H1 (cell line): ENCODE results near the gene RANBP3L. TPM values are rescaled to one million over a fixed set of nuclear protein-coding genes. Genes with fewer than 3 reads are reported as not detected.

Source experiments
- CTCF ChIA-PET: fragments of 300-600 bp; sonication (Branson Sonifier 250); formaldehyde crosslinking; loops from one replicate; lab custom pipeline; 2021; ENCODE audit not compliant: partially characterized antibody; lab: Charles Lee
- POLR2A ChIA-PET: fragments of 300-600 bp; sonication (Branson Sonifier 250); formaldehyde crosslinking; loops from one replicate; lab custom pipeline; 2021; ENCODE audit warnings: inconsistent platforms; ENCODE audit not compliant: partially characterized antibody; lab: Charles Lee
- DNase-seq, 2 experiments: peaks; one replicate each; pipeline versions ENCODE4 v3.0.0 to v3.0.0-alpha.2; 2010 to 2022; ENCODE audit warnings: low spot score in 2 of 2, low read depth in 1 of 2, mixed read lengths in 1 of 2
- FAIRE-seq: peaks from 2 replicates; lab custom pipeline; 2011; peaks lifted over from hg19 to GRCh38; lab: Jason Lieb, UNC
- H2AFZ ChIP-seq: 2 replicates; pipeline ENCODE4 v1.8.1; 2012; ENCODE audit warnings: low read length, inconsistent platforms
- H2AK5ac ChIP-seq: 2 replicates; pipeline ENCODE4 v1.6.1; 2013; ENCODE audit warnings: low read depth, low read length
- H2BK120ac ChIP-seq: replicated peaks from 2 replicates; pipeline ENCODE3; 2013; ENCODE audit warnings: low read depth, low read length, inconsistent platforms
- H2BK12ac ChIP-seq: 2 replicates; pipeline ENCODE4 v1.6.1; 2013; ENCODE audit warnings: low read depth, low read length
- H2BK15ac ChIP-seq: 2 replicates; pipeline ENCODE4 v1.6.1; 2013; ENCODE audit warnings: low read length
- H2BK20ac ChIP-seq: 2 replicates; pipeline ENCODE4 v1.6.1; 2013; ENCODE audit warnings: low read length
- H2BK5ac ChIP-seq: 2 replicates; pipeline ENCODE4 v1.6.1; 2013; ENCODE audit warnings: low read depth, low read length
- H3K14ac ChIP-seq: 2 replicates; pipeline ENCODE4 v1.6.1; 2013; ENCODE audit warnings: inconsistent platforms; ENCODE audit not compliant: insufficient read length
- H3K18ac ChIP-seq: 2 replicates; pipeline ENCODE4 v1.6.1; 2013; ENCODE audit warnings: low read length; ENCODE audit errors: extremely low read depth
- H3K23ac ChIP-seq: 2 replicates; pipeline ENCODE4 v1.6.1; 2013; ENCODE audit warnings: inconsistent platforms; ENCODE audit not compliant: insufficient read length
- H3K23me2 ChIP-seq: 2 replicates; pipeline ENCODE4 v1.6.1; 2013; ENCODE audit warnings: low read depth, low read length
- H3K27ac ChIP-seq: 2 replicates; pipeline ENCODE4 v1.6.1; 2011; ENCODE audit warnings: low read depth, low read length, inconsistent platforms
- H3K27me3 ChIP-seq, 4 experiments: replicated peaks in 1 of 4; 1 replicate in 1 of 4; 2 replicates in 3 of 4; pipeline versions ENCODE4 v1.6.1 to v1.8.1; 2011 to 2013; ENCODE audit warnings: low read length in 3 of 4, mild to moderate bottlenecking in 3 of 4, inconsistent platforms in 2 of 4, mixed read lengths in 2 of 4, moderate library complexity in 1 of 4; ENCODE audit not compliant: control insufficient read depth in 3 of 4, insufficient read depth in 3 of 4; ENCODE audit errors: extremely low read depth in 1 of 4
- H3K36me3 ChIP-seq, 4 experiments: 2 replicates each; pipeline versions ENCODE4 v1.6.1 to v1.8.1; 2011 to 2013; ENCODE audit warnings: mild to moderate bottlenecking in 4 of 4, low read length in 3 of 4, moderate library complexity in 2 of 4, control low read depth in 1 of 4, inconsistent platforms in 1 of 4; ENCODE audit not compliant: insufficient read depth in 4 of 4, control insufficient read depth in 2 of 4
- H3K4ac ChIP-seq: replicated peaks from 2 replicates; pipeline ENCODE3; 2013; ENCODE audit warnings: low read length, low read depth, mixed read lengths, inconsistent platforms; ENCODE audit not compliant: insufficient read length
- H3K4me1 ChIP-seq, 4 experiments: replicated peaks in 1 of 4; 1 replicate in 1 of 4; 2 replicates in 3 of 4; pipeline versions ENCODE4 v1.6.1 to v1.8.1; 2011 to 2013; ENCODE audit warnings: low read length in 3 of 4, inconsistent platforms in 2 of 4, mixed read lengths in 1 of 4; ENCODE audit not compliant: insufficient read depth in 4 of 4, control insufficient read depth in 3 of 4
- H3K4me2 ChIP-seq, 2 experiments: 2 replicates each; pipeline versions ENCODE4 v1.6.1 to v1.8.1; 2011 to 2013; ENCODE audit warnings: low read depth in 2 of 2, low read length in 2 of 2, control low read depth in 1 of 2, inconsistent platforms in 1 of 2, mild to moderate bottlenecking in 1 of 2; ENCODE audit not compliant: insufficient read depth in 1 of 2
- H3K4me3 ChIP-seq, 4 experiments: fragments of 200-600, 300-600 bp in 1 of 4; sonication (generic), shearing (Covaris generic), sonication (Bioruptor Twin) in 1 of 4; 2 replicates each; pipeline versions ENCODE4 v1.5.1 to v1.8.1; 2011 to 2016; ENCODE audit warnings: low read length in 4 of 4, low read depth in 3 of 4, control low read depth in 2 of 4, inconsistent platforms in 2 of 4, mild to moderate bottlenecking in 2 of 4, mixed read lengths in 1 of 4, moderate library complexity in 1 of 4; ENCODE audit not compliant: insufficient read depth in 2 of 4; ENCODE audit errors: extremely low read depth in 1 of 4
- H3K56ac ChIP-seq: replicated peaks from 2 replicates; pipeline ENCODE3; 2013; ENCODE audit warnings: low read depth, mild to moderate bottlenecking, mixed read lengths, low read length, inconsistent platforms; ENCODE audit not compliant: insufficient read length
- H3K79me1 ChIP-seq: 2 replicates; pipeline ENCODE4 v1.6.1; 2013; ENCODE audit warnings: low read depth, low read length, control low read depth
- H3K79me2 ChIP-seq, 2 experiments: 2 replicates each; pipeline versions ENCODE4 v1.6.1 to v1.8.1; 2012 to 2013; ENCODE audit warnings: low read length in 2 of 2, mild to moderate bottlenecking in 2 of 2, inconsistent platforms in 1 of 2; ENCODE audit not compliant: insufficient read depth in 2 of 2, control insufficient read depth in 1 of 2
- H3K9ac ChIP-seq, 4 experiments: replicated peaks in 1 of 4; 1 replicate in 1 of 4; 2 replicates in 3 of 4; pipeline versions ENCODE4 v1.6.1 to v1.8.1; 2011 to 2013; ENCODE audit warnings: low read depth in 3 of 4, low read length in 3 of 4, control low read depth in 2 of 4, mild to moderate bottlenecking in 2 of 4, moderate library complexity in 2 of 4, inconsistent platforms in 1 of 4; ENCODE audit errors: extremely low read depth in 1 of 4
- H3K9me3 ChIP-seq, 2 experiments: 2 replicates each; pipeline versions ENCODE4 v1.6.1 to v1.8.1; 2012 to 2013; ENCODE audit warnings: mild to moderate bottlenecking in 2 of 2, moderate library complexity in 2 of 2, control low read depth in 1 of 2, inconsistent platforms in 1 of 2, low read depth in 1 of 2, low read length in 1 of 2, mixed read lengths in 1 of 2; ENCODE audit not compliant: insufficient read depth in 2 of 2
- H4K20me1 ChIP-seq, 2 experiments: replicated peaks in 1 of 2; 2 replicates each; pipeline versions ENCODE3 to v1.8.1; 2011 to 2013; ENCODE audit warnings: inconsistent platforms in 2 of 2, low read length in 2 of 2, mild to moderate bottlenecking in 1 of 2; ENCODE audit not compliant: insufficient read depth in 2 of 2, control insufficient read depth in 1 of 2
- H4K5ac ChIP-seq: 2 replicates; pipeline ENCODE4 v1.6.1; 2013; ENCODE audit warnings: low read length, low read depth, mixed read lengths, inconsistent platforms; ENCODE audit not compliant: insufficient read length
- H4K8ac ChIP-seq: 2 replicates; pipeline ENCODE4 v1.8.0; 2013; ENCODE audit warnings: mild to moderate bottlenecking, moderate library complexity, low read length, inconsistent platforms; ENCODE audit not compliant: insufficient read depth; ENCODE audit errors: extremely low read depth
- H4K91ac ChIP-seq: replicated peaks from 2 replicates; pipeline ENCODE3; 2013; ENCODE audit warnings: low read length, mixed read lengths, inconsistent platforms; ENCODE audit not compliant: insufficient read length
- SIRT6 ChIP-seq: IDR thresholded peaks from one replicate; pipeline ENCODE4 v1.7.1; 2012; ENCODE audit warnings: low read length, inconsistent platforms
- WGBS, 2 experiments: shearing (Covaris generic) in 1 of 2; methylation state at CpG; one replicate each; pipeline versions ENCODE4 v1.1.6 to v1.1.7; 2013 to 2015; ENCODE audit warnings: low lambda C conversion rate in 2 of 2, mixed read lengths in 2 of 2, inconsistent platforms in 1 of 2, low coverage in 1 of 2, missing lambda C conversion rate in 1 of 2; ENCODE audit not compliant: insufficient replicate concordance in 2 of 2, insufficient coverage in 1 of 2, insufficient read length in 1 of 2; ENCODE audit errors: extremely low coverage in 1 of 2, missing lambda C conversion rate in 1 of 2; 5-methylcytosine and 5-hydroxymethylcytosine counted together
- polyA plus RNA-seq, 7 experiments: library from polyadenylated mRNA; depleted of rRNA in 3 of 7; stranded (reverse) in 5 of 7; unstranded in 2 of 7; fragments of >200 nt in 5 of 7; fragments of 200-250 nt in 2 of 7; gene quantifications; 1 replicate in 5 of 7; 2 replicates in 1 of 7; 4 replicates in 1 of 7; pipeline versions ENCODE4 v1.2.1 to v1.2.3, GENCODE V29; 2011 to 2013; ENCODE audit warnings: missing spikeins in 2 of 7, mixed read lengths in 2 of 7
- total RNA-seq: library from RNA; stranded (reverse); fragmentation: NEBNext Ultra II Directional; extraction: Animal tissue kit (Norgen Biotek cat#: 25700); gene quantifications from 2 replicates; pipeline ENCODE4 v1.2.1, GENCODE V29; 2021

The RANBP3L gene
- total and polyA plus RNA-seq, 2 of the 8 experiments (the other 6 are each of a cell fraction or from before 2014, with no cell fraction given), result not detected

- Histone ChIP-seq H4K20me1 (no peaks in the 10 kb centered on the region), H4K91ac (no peak overlapping the region), H4K8ac (no peak overlapping the region), H3K56ac (no peak overlapping the region), H2BK12ac (no peak overlapping the region), H3K23me2 (no peaks in the 10 kb centered on the region; the same call in 1 of the 2 replicates), H2BK15ac (no peak overlapping the region), H3K79me2 (no peaks in the 10 kb centered on the region), H3K18ac (no peak overlapping the region), H3K27ac (no peak overlapping the region), H3K9me3 (no peaks in the 10 kb centered on the region), H2BK20ac (no peak overlapping the region), H3K4ac (no peak overlapping the region), H3K9ac (no peak overlapping the region), H3K79me1 (no peaks in the 10 kb centered on the region), H3K4me3 (no peak overlapping the region), H2AFZ (0 out of 2 replicates have a peak overlapping the region, but pooled peaks have one; percentile 11), H2BK5ac (no peak overlapping the region), H3K4me2 (no peak overlapping the region), H4K5ac (no peak overlapping the region), H3K27me3 (no peaks in the 10 kb centered on the region), H3K4me1 (no peaks in the 10 kb centered on the region), H2BK120ac (no peak overlapping the region), H3K23ac (no peak overlapping the region), H3K36me3 (no peaks in the 10 kb centered on the region), H2AK5ac (no peak overlapping the region), H3K14ac (no peak overlapping the region)
- no peak for FAIRE-seq
- CTCF ChIA-PET, result interaction anchor here (0.9 to 1.3 kb wide), 3 partner anchors 20 to 77 kb away, joined by 3 read pairs; no protein-coding TSS in a partner anchor
- WGBS, 2 experiments, result 74% methylated on average over 2 of the region's 2 CpGs; no CpG with 5 or more reads in 1 of the 2 experiments
- POLR2A ChIA-PET, result interaction anchor here (1.3 kb wide), 1 partner anchor 8 kb away, joined by 3 read pairs; no protein-coding TSS in a partner anchor
- DNase-seq, result no peak
- no peak for TF ChIP-seq SIRT6
These were observed 15.7 kb downstream of the RANBP3L start for GRCh38 chr5:36285837-36286615.
